M059J (cell line): ENCODE measurements around the gene KRTAP4-6. TPM values are rescaled to one million over a fixed set of nuclear protein-coding genes. Genes with fewer than 3 reads are reported as not detected.
"Not testable (repeated sequence)": the region's sequence is repeated elsewhere in the genome, so short reads cannot be mapped to it uniquely, and the experiment has no call there.

ENCODE experiments used
- DNase-seq: peaks from one replicate; pipeline ENCODE4 v3.0.0-alpha.2; 2012; ENCODE audit warnings: low read depth
- total RNA-seq: library from RNA; depleted of rRNA; stranded (reverse); fragments of >200 nt; shearing (Covaris generic); gene quantifications from 2 replicates; pipeline ENCODE4 v1.2.3, GENCODE V29; 2014; rRNA removed

KRTAP4-6 gene
- total RNA-seq, 1 experiment from 2014 or later = not detected

GRCh38 chr17:41107941-41108450 lies 32.3 kb downstream of the KRTAP4-6 start:
- DNase-seq = no peak

GRCh38 chr17:41105347-41105746 lies 35.0 kb downstream of the KRTAP4-6 start, which contains the start of gene KRTAP4-9:
KRTAP4-9 (plus strand) TSS chr17:41105389; CDS start chr17:41105389, 0 bp downstream.
- DNase-seq = not testable (repeated sequence)

GRCh38 chr17:41104386-41105038 lies 35.8 kb downstream of the KRTAP4-6 start:
- peak; percentile 75 for DNase-seq

- no peak for DNase-seq
Observed at GRCh38 chr17:41103896-41104295, 36.4 kb downstream of the KRTAP4-6 start.

GRCh38 chr17:41101586-41102259 lies 38.6 kb downstream of the KRTAP4-6 start, which contains the start of gene KRTAP4-16:
KRTAP4-16 (minus strand) TSS chr17:41102209; CDS start chr17:41102209, 0 bp downstream.
- DNase-seq = no peak

- DNase-seq = peak; percentile 91
Observed at GRCh38 chr17:41099682-41100480, 40.5 kb downstream of the KRTAP4-6 start.

- DNase-seq = peak; percentile 79
Observed at GRCh38 chr17:41098481-41098880, 41.9 kb downstream of the KRTAP4-6 start.

- peak; percentile 17 for DNase-seq
Observed at GRCh38 chr17:41098042-41098441, 42.3 kb downstream of the KRTAP4-6 start, which contains the start of gene KRTAP4-8. KRTAP4-8 (minus strand) TSS chr17:41098142; CDS start chr17:41098084, 58 bp downstream.

GRCh38 chr17:41096055-41096454 lies 44.3 kb downstream of the KRTAP4-6 start:
- no peak for DNase-seq

Other genes starting within 250 kb of the KRTAP4-6 start
- not detected in 2 replicates for gene KRT23, start 202.9 kb downstream of the KRTAP4-6 start, total RNA-seq
- 0.20 TPM in 1 of 2 replicates, not detected in the other for gene KRT39, start 173.6 kb downstream of the KRTAP4-6 start, total RNA-seq
- not detected in 2 replicates for gene KRT40, start 156.2 kb downstream of the KRTAP4-6 start, total RNA-seq
- 0.22 TPM in 1 of 2 replicates, not detected in the other for gene KRTAP3-3, start 146.4 kb downstream of the KRTAP4-6 start, total RNA-seq
- not detected in 2 replicates for gene KRTAP3-2, start 140.6 kb downstream of the KRTAP4-6 start, total RNA-seq
- 0.64 and 0.71 TPM in 2 replicates for gene KRTAP3-1, start 131.4 kb downstream of the KRTAP4-6 start, total RNA-seq
- gene KRTAP1-5, start 113.3 kb downstream of the KRTAP4-6 start, total RNA-seq = 3.2 and 5.7 TPM in 2 replicates
- not detected in 2 replicates for gene KRTAP1-4, start 110.3 kb downstream of the KRTAP4-6 start, total RNA-seq
- not detected in 2 replicates for gene KRTAP1-3, start 105.7 kb downstream of the KRTAP4-6 start, total RNA-seq
- gene KRTAP1-1, start 99.1 kb downstream of the KRTAP4-6 start, total RNA-seq = not detected in 2 replicates
- not detected in 2 replicates for gene KRTAP2-1, start 93.2 kb downstream of the KRTAP4-6 start, total RNA-seq
- gene KRTAP2-2, start 85.3 kb downstream of the KRTAP4-6 start, total RNA-seq = not detected in 2 replicates
- gene KRTAP2-3, start 80.4 kb downstream of the KRTAP4-6 start, total RNA-seq = 0.34 and 3.2 TPM in 2 replicates
- not detected in 2 replicates for gene KRTAP2-4, start 74.7 kb downstream of the KRTAP4-6 start, total RNA-seq
- gene KRTAP4-7, start 56.4 kb downstream of the KRTAP4-6 start, total RNA-seq = not detected in 2 replicates
- 0.10 TPM in 1 of 2 replicates, not detected in the other for gene KRTAP4-8, start 42.4 kb downstream of the KRTAP4-6 start, total RNA-seq
- not detected in 2 replicates for gene KRTAP4-16, start 38.3 kb downstream of the KRTAP4-6 start, total RNA-seq
- gene KRTAP4-9, start 35.2 kb downstream of the KRTAP4-6 start, total RNA-seq = not detected in 2 replicates
- not detected in 2 replicates for gene KRTAP4-11, start 22.2 kb downstream of the KRTAP4-6 start, total RNA-seq
- gene KRTAP4-12, start 16.4 kb downstream of the KRTAP4-6 start, total RNA-seq = not detected in 2 replicates
- gene KRTAP4-5, start 9.3 kb upstream of the KRTAP4-6 start, total RNA-seq = not detected in 2 replicates
- gene KRTAP4-4, start 20.2 kb upstream of the KRTAP4-6 start, total RNA-seq = not detected in 2 replicates
- not detected in 2 replicates for gene KRTAP4-3, start 27.7 kb upstream of the KRTAP4-6 start, total RNA-seq
- gene KRTAP4-2, start 37.7 kb upstream of the KRTAP4-6 start, total RNA-seq = not detected in 2 replicates
- not detected in 2 replicates for gene KRTAP4-1, start 44.4 kb upstream of the KRTAP4-6 start, total RNA-seq
- not detected in 2 replicates for gene KRTAP9-1, start 49.3 kb upstream of the KRTAP4-6 start, total RNA-seq
- not detected in 2 replicates for gene KRTAP9-2, start 86.1 kb upstream of the KRTAP4-6 start, total RNA-seq
- not detected in 2 replicates for gene KRTAP9-3, start 91.9 kb upstream of the KRTAP4-6 start, total RNA-seq
- not detected in 2 replicates for gene KRTAP9-8, start 97.5 kb upstream of the KRTAP4-6 start, total RNA-seq
- gene KRTAP9-4, start 109.1 kb upstream of the KRTAP4-6 start, total RNA-seq = not detected in 2 replicates
- gene KRTAP9-9, start 114.8 kb upstream of the KRTAP4-6 start, total RNA-seq = not detected in 2 replicates
- not detected in 2 replicates for gene KRTAP9-6, start 124.8 kb upstream of the KRTAP4-6 start, total RNA-seq
- not detected in 2 replicates for gene KRTAP9-7, start 135.2 kb upstream of the KRTAP4-6 start, total RNA-seq
- not detected in 2 replicates for gene KRTAP29-1, start 162.3 kb upstream of the KRTAP4-6 start, total RNA-seq
- gene KRTAP16-1, start 168.8 kb upstream of the KRTAP4-6 start, total RNA-seq = not detected in 2 replicates
- not detected in 2 replicates for gene KRTAP17-1, start 175.2 kb upstream of the KRTAP4-6 start, total RNA-seq
- gene KRT33A, start 210.3 kb upstream of the KRTAP4-6 start, total RNA-seq = 0.17 TPM in 1 of 2 replicates, not detected in the other
- gene KRT33B, start 229.3 kb upstream of the KRTAP4-6 start, total RNA-seq = 1.3 TPM in 1 of 2 replicates, not detected in the other
- 6.7 and 7.6 TPM in 2 replicates for gene KRT34, start 241.8 kb upstream of the KRTAP4-6 start, total RNA-seq